Osteocyte (in vitro differentiated cells): Measurements from ENCODE around the gene PINK1. TPM values are rescaled to one million over a fixed set of nuclear protein-coding genes. Genes with fewer than 3 reads are reported as not detected.

ENCODE experiments used
- DNase-seq: peaks from one replicate; pipeline ENCODE4 v3.0.0; 2021; ENCODE audit warnings: mixed read lengths; ENCODE audit not compliant: unreplicated experiment; ENCODE audit errors: extremely low spot score
- H3K27ac Mint-ChIP-seq: one replicate; pipeline ENCODE4 v1.8.0; 2021; ENCODE audit warnings: mild to moderate bottlenecking, mixed read lengths; ENCODE audit not compliant: unreplicated experiment
- H3K27me3 Mint-ChIP-seq: one replicate; pipeline ENCODE4 v1.8.0; 2021; ENCODE audit warnings: mixed read lengths; ENCODE audit not compliant: unreplicated experiment
- H3K36me3 Mint-ChIP-seq: one replicate; pipeline ENCODE4 v1.8.0; 2021; ENCODE audit warnings: mixed read lengths; ENCODE audit not compliant: unreplicated experiment
- H3K4me1 Mint-ChIP-seq: one replicate; pipeline ENCODE4 v1.8.0; 2021; ENCODE audit warnings: mixed read lengths; ENCODE audit not compliant: unreplicated experiment
- H3K4me3 Mint-ChIP-seq: one replicate; pipeline ENCODE4 v1.8.0; 2021; ENCODE audit warnings: mild to moderate bottlenecking, moderate library complexity, mixed read lengths; ENCODE audit not compliant: unreplicated experiment
- H3K9me3 Mint-ChIP-seq: one replicate; pipeline ENCODE4 v1.8.0; 2021; ENCODE audit warnings: mixed read lengths; ENCODE audit not compliant: unreplicated experiment
- total RNA-seq: library from RNA; stranded (reverse); gene quantifications from 2 replicates; pipeline ENCODE4 v1.2.1, GENCODE V29; 2021
- TF ChIP-seq, protein P1 (sequence below): fragments of 200-600 bp; sonication (generic); IDR thresholded peaks from 2 replicates; pipeline ENCODE4 v1.5.0; 2021; ENCODE audit warnings: antibody characterized with exemption, mild to moderate bottlenecking, moderate library complexity

PINK1 gene
- total RNA-seq, 1 donor from 2014 or later, result 55.2 TPM

DNA sequence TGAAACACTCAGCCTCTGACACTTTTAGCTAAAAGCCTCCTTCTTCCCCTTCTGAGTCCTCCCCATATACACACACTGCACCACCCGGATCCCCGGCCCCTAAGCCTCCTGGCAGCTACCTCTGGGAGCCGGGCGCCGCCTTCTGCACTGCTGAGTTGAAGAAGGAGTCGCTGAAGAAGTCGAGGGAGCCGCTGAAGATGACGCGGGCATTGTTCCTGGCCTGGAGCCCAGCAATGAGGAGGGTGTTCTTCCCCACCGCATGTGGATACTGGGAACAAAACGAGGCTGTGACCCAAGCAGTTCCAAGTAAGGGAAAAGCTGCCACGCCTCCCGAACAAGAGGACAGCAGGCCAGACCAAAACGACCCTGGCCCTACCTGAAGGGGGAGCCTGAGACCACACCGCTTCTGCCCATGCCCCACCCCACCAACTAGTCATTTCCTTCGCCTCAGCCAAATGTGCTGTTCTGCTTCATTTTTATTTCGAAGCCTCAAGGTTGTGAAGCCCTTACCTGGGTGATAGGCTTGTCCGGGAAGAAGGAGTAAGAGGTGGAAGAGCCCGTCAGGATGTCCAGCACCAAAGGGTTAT, 20.9 kb downstream of the PINK1 start:
- no peak for DNase-seq
- Mint-ChIP-seq H3K36me3 (peaks cover 65% of the 10 kb centered on the region), H3K27ac (no peak overlapping the region), H3K4me1 (peaks cover under 1% of the 10 kb centered on the region), H3K9me3 (no peaks in the 10 kb centered on the region), H3K4me3 (no peak overlapping the region), H3K27me3 (no peaks in the 10 kb centered on the region)
- TF ChIP-seq, protein P1, sequence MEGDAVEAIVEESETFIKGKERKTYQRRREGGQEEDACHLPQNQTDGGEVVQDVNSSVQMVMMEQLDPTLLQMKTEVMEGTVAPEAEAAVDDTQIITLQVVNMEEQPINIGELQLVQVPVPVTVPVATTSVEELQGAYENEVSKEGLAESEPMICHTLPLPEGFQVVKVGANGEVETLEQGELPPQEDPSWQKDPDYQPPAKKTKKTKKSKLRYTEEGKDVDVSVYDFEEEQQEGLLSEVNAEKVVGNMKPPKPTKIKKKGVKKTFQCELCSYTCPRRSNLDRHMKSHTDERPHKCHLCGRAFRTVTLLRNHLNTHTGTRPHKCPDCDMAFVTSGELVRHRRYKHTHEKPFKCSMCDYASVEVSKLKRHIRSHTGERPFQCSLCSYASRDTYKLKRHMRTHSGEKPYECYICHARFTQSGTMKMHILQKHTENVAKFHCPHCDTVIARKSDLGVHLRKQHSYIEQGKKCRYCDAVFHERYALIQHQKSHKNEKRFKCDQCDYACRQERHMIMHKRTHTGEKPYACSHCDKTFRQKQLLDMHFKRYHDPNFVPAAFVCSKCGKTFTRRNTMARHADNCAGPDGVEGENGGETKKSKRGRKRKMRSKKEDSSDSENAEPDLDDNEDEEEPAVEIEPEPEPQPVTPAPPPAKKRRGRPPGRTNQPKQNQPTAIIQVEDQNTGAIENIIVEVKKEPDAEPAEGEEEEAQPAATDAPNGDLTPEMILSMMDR, result no peak

DNA sequence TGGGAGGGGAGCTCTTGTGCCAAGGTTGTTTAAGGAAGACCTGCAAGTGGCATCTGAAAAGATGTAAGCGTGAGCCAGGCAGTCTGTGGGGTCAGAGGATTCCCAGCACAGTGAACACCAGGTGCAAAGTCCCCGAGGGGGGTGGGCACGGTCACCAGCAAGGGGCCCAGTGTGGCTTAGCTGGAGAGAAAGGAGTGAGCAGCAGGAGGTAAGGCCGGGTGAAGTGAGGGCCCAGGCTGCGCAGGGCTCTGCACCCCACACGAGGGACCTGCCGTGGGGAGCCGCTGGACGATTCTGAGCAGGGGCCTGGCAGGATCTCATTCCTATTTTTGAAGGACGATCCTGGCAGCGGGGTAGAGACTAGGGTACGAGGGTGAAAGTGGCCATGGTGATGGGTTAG, 23.8 kb downstream of the PINK1 start:
- no peaks in the 10 kb centered on the region for H3K27me3 Mint-ChIP-seq
- peaks cover 22% of the 10 kb centered on the region for H3K4me1 Mint-ChIP-seq
- no peak overlapping the region for H3K27ac Mint-ChIP-seq
- H3K4me3 Mint-ChIP-seq, result no peak overlapping the region
- TF ChIP-seq, protein P1, result no peak
- no peak for DNase-seq
- H3K36me3 Mint-ChIP-seq, result peaks cover 52% of the 10 kb centered on the region
- no peaks in the 10 kb centered on the region for H3K9me3 Mint-ChIP-seq

DNA sequence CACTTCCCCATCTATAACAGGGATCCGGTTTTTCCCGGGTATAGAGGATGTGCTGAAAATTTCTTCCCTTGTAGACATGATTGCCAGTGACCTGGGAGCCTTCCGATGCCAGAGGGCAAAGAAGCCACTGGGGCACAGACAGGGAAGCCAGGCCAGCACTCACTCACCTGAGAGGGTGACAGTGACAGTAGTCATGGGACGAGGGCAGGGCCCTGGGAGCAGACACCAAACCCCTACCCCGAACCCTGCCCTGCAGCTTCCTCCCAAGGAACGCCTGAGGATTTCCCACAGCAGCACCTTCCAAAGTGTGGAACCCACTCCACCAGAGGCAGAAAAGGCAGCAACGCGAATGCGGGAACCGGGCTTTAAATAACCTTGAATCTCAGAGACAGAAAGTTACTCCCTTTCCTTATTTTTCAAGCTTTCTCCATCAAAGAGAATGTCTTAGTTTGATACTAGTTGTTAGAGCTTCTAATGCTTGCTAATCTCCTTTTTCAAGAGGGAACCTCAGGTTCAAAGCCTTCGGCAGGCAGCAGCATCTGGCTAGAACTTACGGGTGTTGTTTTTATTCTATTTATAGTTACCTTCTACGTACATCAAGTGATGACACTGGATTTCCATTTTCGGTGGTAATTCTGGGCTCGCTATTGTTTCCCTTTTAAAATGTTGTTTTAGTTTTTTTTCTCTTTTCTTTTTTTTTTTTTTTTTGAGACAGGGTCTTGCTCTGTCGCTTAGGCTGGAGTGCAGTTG, 25.1 kb downstream of the PINK1 start:
- TF ChIP-seq, protein P1, result no peak
- H3K9me3 Mint-ChIP-seq, result no peaks in the 10 kb centered on the region
- H3K4me1 Mint-ChIP-seq, result peaks cover 29% of the 10 kb centered on the region
- H3K27me3 Mint-ChIP-seq, result no peaks in the 10 kb centered on the region
- no peak overlapping the region for H3K4me3 Mint-ChIP-seq
- H3K27ac Mint-ChIP-seq, result no peak overlapping the region
- DNase-seq, result no peak
- H3K36me3 Mint-ChIP-seq, result peaks cover 40% of the 10 kb centered on the region

DNA sequence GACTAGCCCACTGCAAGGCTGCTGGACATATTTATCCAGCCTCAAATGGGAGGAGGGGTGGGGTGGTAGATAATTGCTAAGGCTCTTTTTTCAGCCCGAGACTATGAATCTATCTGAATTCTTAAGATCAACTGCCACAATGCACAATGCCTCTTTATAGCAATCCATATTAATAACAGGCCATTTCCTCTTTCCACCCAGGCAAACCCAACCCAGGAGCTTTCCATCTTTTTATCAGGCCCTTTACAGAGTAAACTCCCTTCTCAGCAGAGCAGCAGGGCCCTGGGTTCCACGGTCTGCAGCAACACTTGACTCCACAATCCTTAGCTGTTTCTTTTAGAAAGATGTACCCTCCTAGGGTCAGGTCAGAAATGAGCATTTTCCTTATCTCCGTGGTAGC, 27.1 kb downstream of the PINK1 start:
- H3K9me3 Mint-ChIP-seq, result no peaks in the 10 kb centered on the region
- H3K4me3 Mint-ChIP-seq, result peak overlapping the region; percentile 99
- TF ChIP-seq, protein P1, result no peak
- H3K4me1 Mint-ChIP-seq, result peaks cover 29% of the 10 kb centered on the region
- peaks cover 25% of the 10 kb centered on the region for H3K36me3 Mint-ChIP-seq
- DNase-seq, result no peak
- no peaks in the 10 kb centered on the region for H3K27me3 Mint-ChIP-seq
- peak overlapping the region; percentile 91 for H3K27ac Mint-ChIP-seq

DNA sequence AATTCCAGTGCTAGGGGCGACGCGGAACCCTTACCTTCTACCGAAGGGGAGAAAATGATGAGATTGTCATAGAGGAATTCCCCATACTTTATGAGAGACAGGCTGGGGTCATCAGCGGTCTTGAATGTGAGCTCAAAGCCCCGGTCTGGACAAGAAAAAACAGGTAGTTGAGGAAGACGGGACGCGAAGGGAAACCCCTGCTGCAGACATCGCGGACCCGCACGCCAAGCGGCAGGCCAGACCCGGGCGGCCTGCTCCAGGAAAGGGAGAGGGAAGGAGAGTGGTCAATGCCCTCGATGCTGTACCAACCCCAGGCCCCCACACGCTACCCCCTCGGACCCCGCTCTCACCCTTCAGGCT, 27.6 kb downstream of the PINK1 start:
- H3K27ac Mint-ChIP-seq, result peak overlapping the region; percentile 91
- no peaks in the 10 kb centered on the region for H3K27me3 Mint-ChIP-seq
- TF ChIP-seq, protein P1, result no peak
- H3K9me3 Mint-ChIP-seq, result no peaks in the 10 kb centered on the region
- peak overlapping the region; percentile 99 for H3K4me3 Mint-ChIP-seq
- DNase-seq, result no peak
- peaks cover 29% of the 10 kb centered on the region for H3K4me1 Mint-ChIP-seq
- peaks cover 22% of the 10 kb centered on the region for H3K36me3 Mint-ChIP-seq
